WERI-Rb-1 (cell line): ENCODE data around the gene HACD1.

Experiments used
- DNase-seq: peaks from one replicate; pipeline ENCODE4 v3.0.0-alpha.2; 2020
- H3K27ac ChIP-seq: fragments of 250-450 bp; sonication (Bioruptor Pico); 2 replicates; pipeline ENCODE4 v1.5.1; 2020; ENCODE audit warnings: mild to moderate bottlenecking, moderate library complexity
- H3K27me3 ChIP-seq: fragments of 250-450 bp; sonication (Bioruptor Pico); 2 replicates; pipeline ENCODE4 v1.5.1; 2021; ENCODE audit warnings: mild to moderate bottlenecking, low read depth, moderate library complexity; ENCODE audit not compliant: insufficient read depth, severe bottlenecking
- H3K36me3 ChIP-seq: fragments of 250-450 bp; sonication (Bioruptor Pico); 2 replicates; pipeline ENCODE4 v1.5.1; 2020; ENCODE audit warnings: mild to moderate bottlenecking, moderate library complexity
- H3K4me3 ChIP-seq: 2 replicates; pipeline ENCODE4 v1.5.1; 2011; ENCODE audit warnings: low read depth, mild to moderate bottlenecking, control low read depth, low read length
- H3K9me3 ChIP-seq: fragments of 250-450 bp; sonication (Bioruptor Pico); 2 replicates; pipeline ENCODE4 v1.5.1; 2021; ENCODE audit warnings: mild to moderate bottlenecking, moderate library complexity; ENCODE audit not compliant: severe bottlenecking
- CTCF ChIP-seq: IDR thresholded peaks from 2 replicates; pipeline ENCODE4 v1.5.1; 2011; ENCODE audit warnings: low read depth, mild to moderate bottlenecking, control low read depth, inconsistent platforms, low read length

The HACD1 gene

GRCh38 chr10:17548770-17549169, 68.4 kb downstream of the HACD1 start:
- Histone ChIP-seq H3K9me3 (no peaks in the 10 kb centered on the region), H3K4me3 (no peak overlapping the region), H3K27me3 (no peaks in the 10 kb centered on the region), H3K36me3 (no peaks in the 10 kb centered on the region), H3K27ac (no peak overlapping the region)
- no peak for DNase-seq
- no peak for TF ChIP-seq CTCF

- Histone ChIP-seq H3K27me3 (no peaks in the 10 kb centered on the region), H3K9me3 (no peaks in the 10 kb centered on the region), H3K27ac (no peak overlapping the region), H3K4me3 (no peak overlapping the region), H3K36me3 (no peaks in the 10 kb centered on the region)
- TF ChIP-seq CTCF = no peak
- DNase-seq = no peak
Observed at GRCh38 chr10:17548162-17548561, 69.0 kb downstream of the HACD1 start.

- Histone ChIP-seq H3K27ac (no peak overlapping the region), H3K9me3 (no peaks in the 10 kb centered on the region), H3K27me3 (no peaks in the 10 kb centered on the region), H3K36me3 (no peaks in the 10 kb centered on the region), H3K4me3 (no peak overlapping the region)
- TF ChIP-seq CTCF = no peak
- DNase-seq = no peak
Observed at GRCh38 chr10:17547060-17547459, 70.1 kb downstream of the HACD1 start.

- no peaks in the 10 kb centered on the region for H3K27me3 ChIP-seq
- no peaks in the 10 kb centered on the region for H3K36me3 ChIP-seq
- no peak for TF ChIP-seq CTCF
- DNase-seq = no peak
- H3K27ac ChIP-seq = no peak overlapping the region
- H3K4me3 ChIP-seq = no peak overlapping the region
- H3K9me3 ChIP-seq = no peaks in the 10 kb centered on the region
Observed at GRCh38 chr10:17544465-17544864, 72.7 kb downstream of the HACD1 start.
